HepG2 (cell line): ENCODE measurements around the gene TLE2. TPM values are rescaled to one million over a fixed set of nuclear protein-coding genes. Genes with fewer than 3 reads are reported as not detected.
A peak's percentile ranks its signal among the peaks of the same experiment; 100 is the strongest.

Source experiments
- ARID4A ChIP-seq: sonication (generic); formaldehyde crosslinking; IDR thresholded peaks from 2 replicates; pipeline ENCODE4 v1.5.0; 2020; ENCODE audit warnings: mild to moderate bottlenecking, missing genetic modification reagents, borderline replicate concordance
- CENPBD1 ChIP-seq: sonication (generic); formaldehyde crosslinking; IDR thresholded peaks from 2 replicates; pipeline ENCODE4 v1.8.0; 2022; ENCODE audit warnings: missing genetic modification reagents, low read depth, mild to moderate bottlenecking, borderline replicate concordance
- GPBP1L1 ChIP-seq: sonication (generic); formaldehyde crosslinking; IDR thresholded peaks from 2 replicates; pipeline ENCODE4 v1.5.0; 2020; ENCODE audit warnings: mild to moderate bottlenecking, missing genetic modification reagents
- HDAC6 ChIP-seq: fragments of 200-600 bp; sonication (generic); IDR thresholded peaks from 2 replicates; pipeline ENCODE4 v1.7.0; 2017; ENCODE audit warnings: mild to moderate bottlenecking, antibody characterized with exemption, low read length, low read depth
- HES4 ChIP-seq: sonication (generic); formaldehyde crosslinking; IDR thresholded peaks from 2 replicates; pipeline ENCODE4 v1.9.0; 2021; ENCODE audit warnings: mild to moderate bottlenecking, missing genetic modification reagents, borderline replicate concordance
- JUND ChIP-seq: sonication (generic); formaldehyde crosslinking; IDR thresholded peaks from 2 replicates; pipeline ENCODE4 v1.8.0; 2022; ENCODE audit warnings: mild to moderate bottlenecking, missing genetic modification reagents
- KLF9 ChIP-seq: IDR thresholded peaks from 2 replicates; pipeline ENCODE4 v1.6.1; 2016; ENCODE audit warnings: low read depth
- MAF1 ChIP-seq: sonication (generic); formaldehyde crosslinking; IDR thresholded peaks from 2 replicates; pipeline ENCODE4 v1.5.0; 2020; ENCODE audit warnings: missing genetic modification reagents, borderline replicate concordance
- MIXL1 ChIP-seq: IDR thresholded peaks from 2 replicates; pipeline ENCODE4 v1.6.1; 2016
- POLR2G ChIP-seq: fragments of 200-400 bp; formaldehyde crosslinking; IDR thresholded peaks from 2 replicates; pipeline ENCODE4 v1.6.1; 2018; ENCODE audit warnings: mild to moderate bottlenecking, low read depth, low read length, moderate library complexity
- PRMT3 ChIP-seq: sonication (generic); formaldehyde crosslinking; IDR thresholded peaks from 2 replicates; pipeline ENCODE4 v1.8.1; 2022; ENCODE audit warnings: low read depth, mild to moderate bottlenecking, moderate library complexity, missing genetic modification reagents, borderline replicate concordance
- RFX5 ChIP-seq: IDR thresholded peaks from 2 replicates; pipeline ENCODE4 v1.6.1; 2011; ENCODE audit warnings: low read depth, low read length, improper control_type of control experiment
- RXRA ChIP-seq: sonication (generic); formaldehyde crosslinking; IDR thresholded peaks from 2 replicates; pipeline ENCODE4 v1.5.1; 2020; ENCODE audit warnings: missing genetic modification reagents
- RXRB ChIP-seq: IDR thresholded peaks from 2 replicates; pipeline ENCODE4 v1.6.1; 2016; ENCODE audit warnings: borderline replicate concordance, missing genetic modification reagents, missing compliant biosample characterization
- STAT5B ChIP-seq: sonication (generic); formaldehyde crosslinking; IDR thresholded peaks from 2 replicates; pipeline ENCODE4 v1.4.0; 2020; ENCODE audit warnings: missing genetic modification reagents
- ZMYM3 ChIP-seq: sonication (generic); formaldehyde crosslinking; IDR thresholded peaks from 2 replicates; pipeline ENCODE4 v1.5.1; 2020; ENCODE audit warnings: mild to moderate bottlenecking, missing genetic modification reagents
- ZNF296 ChIP-seq: sonication (generic); formaldehyde crosslinking; conservative IDR thresholded peaks from 2 replicates; pipeline ENCODE4 v1.5.0; 2020; ENCODE audit warnings: mild to moderate bottlenecking, missing genetic modification reagents
- ZNF362 ChIP-seq: sonication (generic); formaldehyde crosslinking; IDR thresholded peaks from 2 replicates; pipeline ENCODE4 v1.4.0; 2020; ENCODE audit warnings: missing genetic modification reagents, mild to moderate bottlenecking, borderline replicate concordance
- ZNF597 ChIP-seq: sonication (generic); formaldehyde crosslinking; IDR thresholded peaks from 2 replicates; pipeline ENCODE4 v1.5.0; 2020; ENCODE audit warnings: missing genetic modification reagents
- ZNF691 ChIP-seq: sonication (generic); formaldehyde crosslinking; IDR thresholded peaks from 2 replicates; pipeline ENCODE4 v1.4.0; 2020; ENCODE audit warnings: missing genetic modification reagents, low read depth, mild to moderate bottlenecking, borderline replicate concordance
- polyA plus RNA-seq, 8 experiments: library from polyadenylated mRNA; depleted of rRNA in 3 of 8; stranded (reverse) in 7 of 8; unstranded in 1 of 8; fragments of >200 nt; fragmentation: Illumina TruSeq in 4 of 8; extraction: Trizol in 4 of 8; gene quantifications; 2 replicates each; pipeline versions ENCODE4 v1.2.1 to v1.2.3, GENCODE V29; 2011 to 2016; ENCODE audit warnings: low read depth in 4 of 8, missing spikeins in 1 of 8, mixed read lengths in 1 of 8; ENCODE audit not compliant: insufficient read depth in 1 of 8
- total RNA-seq, 5 experiments: library from RNA; depleted of rRNA; stranded (reverse); fragments of >200 nt; fragmentation: Illumina TruSeq; extraction: Trizol; gene quantifications; 2 replicates each; pipeline ENCODE4 v1.2.3, GENCODE V29; 2016; ENCODE audit warnings: low read depth in 1 of 5

TLE2 gene
- total and polyA plus RNA-seq, 2 of the 13 experiments (the other 11 are each of a cell fraction or from before 2014, with no cell fraction given), result 0.07 to 0.81 TPM

GRCh38 chr19:3034656-3035541, 5.8 kb upstream of the TLE2 start (continued):
- no peak for TF ChIP-seq GPBP1L1
- no peak; the same call in 1 of the 2 replicates for TF ChIP-seq ARID4A (CRISPR knock-in tag)
- no peak for TF ChIP-seq ZNF691 (CRISPR knock-in tag)
- TF ChIP-seq RFX5, result no peak
- no peak for TF ChIP-seq KLF9 (CRISPR knock-in tag)
- TF ChIP-seq ZNF362, result 0 out of 2 replicates have a peak, but pooled peaks have one; percentile 45
- no peak for TF ChIP-seq HDAC6
- TF ChIP-seq PRMT3, result no peak
- no peak for TF ChIP-seq ZNF296
- no peak for TF ChIP-seq STAT5B (CRISPR knock-in tag)
- no peak for TF ChIP-seq POLR2G
- TF ChIP-seq MIXL1 (CRISPR knock-in tag), result no peak
- peak; percentile 74 for TF ChIP-seq RXRB (CRISPR knock-in tag)
- TF ChIP-seq MAF1 (CRISPR knock-in tag), result no peak
- TF ChIP-seq ZNF597, result no peak
- TF ChIP-seq HES4 (CRISPR knock-in tag), result no peak
- TF ChIP-seq JUND (CRISPR knock-in tag), result no peak
- no peak for TF ChIP-seq CENPBD1 (CRISPR knock-in tag)
- TF ChIP-seq RXRA (CRISPR knock-in tag), result peak; percentile 78
- TF ChIP-seq ZMYM3 (CRISPR knock-in tag), result 0 out of 2 replicates have a peak, but pooled peaks have one; percentile 15
